ENCODE results near the gene PARD3.
"Not testable (repeated sequence)": the region's sequence is repeated elsewhere in the genome, so short reads cannot be mapped to it uniquely, and the experiment has no call there.

Gene PARD3

DNA sequence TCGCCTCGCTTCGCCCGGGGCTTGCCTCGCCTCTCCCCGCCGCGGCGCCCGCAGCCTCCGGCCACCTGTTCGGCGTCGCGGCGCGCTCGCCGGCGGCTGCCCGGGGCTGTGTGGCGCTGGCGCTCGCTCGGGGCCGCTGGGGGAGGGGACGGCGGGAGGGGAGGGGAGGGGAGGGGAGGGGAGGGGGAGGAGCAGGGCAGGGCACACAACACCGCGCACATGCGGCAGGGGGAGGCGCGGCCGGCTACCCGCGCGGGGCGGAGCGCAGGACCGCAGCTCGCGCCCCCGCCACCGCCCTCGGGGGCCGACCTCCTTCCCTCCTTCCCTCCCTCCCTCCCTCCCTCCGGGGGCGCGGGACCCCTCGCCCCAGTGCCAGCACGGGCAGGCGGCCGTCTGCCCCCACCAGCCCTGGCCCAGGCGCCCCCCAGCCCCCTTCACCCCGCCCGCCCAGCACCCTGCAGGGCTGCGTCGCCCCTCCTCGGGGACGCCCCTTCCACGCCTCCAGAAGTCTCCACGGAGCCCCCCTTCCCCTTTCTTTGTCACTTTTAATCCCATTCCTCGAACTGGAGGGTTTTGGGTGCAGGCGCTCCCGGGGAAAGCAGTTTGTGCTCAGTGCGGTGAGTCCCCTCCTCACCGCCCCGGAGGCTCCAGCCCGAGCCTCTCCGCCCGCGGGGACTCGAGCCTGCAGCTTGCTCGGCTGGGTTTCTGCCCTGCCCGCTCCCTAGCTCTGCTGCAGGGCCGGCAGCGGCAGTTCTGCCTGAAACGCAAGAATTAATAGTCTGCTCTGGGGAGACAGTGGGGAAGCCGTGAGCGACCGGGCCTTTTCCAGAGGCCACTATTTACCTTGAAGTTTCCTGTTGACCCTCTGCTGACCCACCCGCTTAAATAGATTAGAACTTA is at the start of gene PARD3:
TSS of gene PARD3 (minus strand) at position 112 of the 900 bp plus-strand sequence. CDS start 301 bp downstream, outside the sequence.
- DNase-seq: peak in 1 of 3 donors; percentile 15

DNA sequence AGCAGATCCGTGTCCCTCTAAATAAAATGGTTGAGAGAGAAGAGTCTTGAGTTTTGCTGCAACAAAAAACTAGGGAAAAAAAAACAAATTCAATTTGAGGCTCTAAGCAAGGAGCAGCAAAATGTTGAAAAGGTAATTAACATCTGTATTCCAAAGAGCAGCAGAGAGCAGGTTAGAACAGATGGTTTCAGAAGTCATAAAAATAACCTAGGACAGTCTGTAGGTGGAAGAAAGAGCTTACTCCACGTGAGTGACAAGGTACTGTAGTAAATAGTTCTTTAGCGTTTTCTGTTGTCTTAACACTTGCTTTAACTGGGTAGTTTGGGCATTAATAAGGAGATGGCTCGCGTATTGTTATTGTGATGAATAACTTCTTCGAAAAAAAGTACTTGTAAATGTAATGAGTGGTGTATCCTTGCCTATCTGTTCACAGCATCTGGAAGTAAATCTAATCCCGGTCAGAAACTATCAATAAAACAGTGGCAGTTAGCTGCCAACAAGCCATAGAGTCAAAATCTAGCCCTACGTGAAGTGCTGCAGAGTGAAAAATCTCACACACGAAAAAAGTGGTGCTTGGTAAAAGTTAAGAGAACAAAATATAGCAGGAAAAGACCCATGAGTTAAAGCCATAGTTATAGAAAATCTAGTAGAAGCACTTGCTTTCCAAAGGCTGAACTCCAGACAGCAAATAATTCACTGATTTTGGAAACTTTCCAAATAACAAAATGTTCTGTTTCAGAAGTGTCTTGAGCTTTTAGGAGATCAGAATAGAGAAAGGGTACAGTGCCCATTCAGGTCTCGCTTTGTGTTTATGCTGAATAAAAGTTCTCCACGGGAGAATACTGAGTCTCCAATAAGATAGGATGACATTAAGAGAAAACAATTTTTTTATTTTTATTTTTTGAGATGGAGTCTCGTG is 49.3 kb upstream of the PARD3 start:
- DNase-seq: no peak

DNA sequence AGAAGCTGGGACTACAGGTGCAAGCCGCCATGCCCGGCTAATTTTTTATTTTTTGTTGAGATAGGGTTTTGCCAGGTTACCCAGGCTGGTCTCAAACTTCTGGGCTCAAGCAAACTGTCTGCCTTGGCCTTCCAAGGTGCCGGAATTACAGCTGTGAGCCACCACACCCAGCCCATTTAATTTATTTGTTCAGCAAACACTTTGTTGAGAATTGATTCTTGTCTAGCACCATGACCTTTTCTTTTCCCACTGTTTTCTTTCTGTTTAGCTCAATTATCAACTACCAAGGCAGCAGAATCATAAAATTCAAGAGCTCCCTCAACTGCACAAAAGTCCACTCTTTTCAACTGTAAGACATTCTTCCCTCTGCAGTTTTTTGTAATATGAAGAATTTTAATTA is 47.8 kb upstream of the PARD3 start:
- DNase-seq: no peak

DNA sequence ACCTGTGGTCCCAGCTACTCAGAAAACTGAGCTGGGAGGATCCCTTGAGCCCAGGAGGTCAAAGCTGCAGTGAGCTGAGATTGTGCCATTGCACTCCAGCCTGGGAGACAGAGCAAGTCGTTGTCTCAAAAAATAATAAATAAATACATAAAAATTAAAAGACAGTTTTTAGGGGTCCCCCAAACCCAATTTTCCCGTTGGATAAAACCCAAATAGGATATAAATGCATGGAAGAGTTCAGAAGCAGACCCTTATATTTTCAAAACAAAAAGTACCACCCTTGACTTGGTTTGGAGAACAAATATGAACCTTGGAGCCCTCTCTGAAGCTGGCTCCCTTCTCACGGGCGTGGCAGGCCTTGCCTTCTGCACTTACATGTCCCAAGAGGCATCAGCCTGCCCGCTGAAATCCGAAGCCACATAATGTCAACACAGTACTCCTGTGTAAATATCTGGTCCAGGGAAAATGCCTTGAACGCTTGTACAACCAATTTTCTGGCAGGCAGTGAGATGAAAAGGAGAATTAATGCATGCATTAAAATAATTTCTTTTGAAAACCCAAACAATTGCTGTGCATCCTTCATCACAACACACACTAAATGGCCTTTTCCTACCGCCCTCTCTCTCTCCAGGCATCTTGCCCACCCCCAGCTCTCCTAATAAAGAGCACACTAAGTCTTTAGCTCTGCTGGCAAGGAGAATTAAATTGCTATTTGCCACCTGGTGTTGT is 46.4 kb upstream of the PARD3 start:
- DNase-seq: no peak

DNA sequence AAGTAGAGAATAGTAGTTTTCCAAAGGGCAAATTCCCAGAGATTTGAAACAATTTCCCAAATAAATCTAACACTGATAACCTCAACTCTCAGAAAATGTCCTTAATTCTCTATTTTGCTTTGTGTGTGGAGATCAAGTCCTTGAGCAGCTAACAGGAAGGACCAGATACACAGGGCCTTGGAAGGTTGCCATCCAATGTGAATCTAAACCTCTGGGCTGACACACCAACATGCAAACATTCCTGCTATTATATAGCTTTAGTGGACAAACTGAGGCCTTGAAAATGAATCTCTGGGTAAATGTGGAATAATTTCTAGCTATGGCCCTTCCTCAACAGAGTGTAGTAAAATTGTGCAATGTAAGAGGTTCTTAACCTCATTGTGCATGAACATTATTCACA is 44.1 kb upstream of the PARD3 start:
- no peak for DNase-seq

DNA sequence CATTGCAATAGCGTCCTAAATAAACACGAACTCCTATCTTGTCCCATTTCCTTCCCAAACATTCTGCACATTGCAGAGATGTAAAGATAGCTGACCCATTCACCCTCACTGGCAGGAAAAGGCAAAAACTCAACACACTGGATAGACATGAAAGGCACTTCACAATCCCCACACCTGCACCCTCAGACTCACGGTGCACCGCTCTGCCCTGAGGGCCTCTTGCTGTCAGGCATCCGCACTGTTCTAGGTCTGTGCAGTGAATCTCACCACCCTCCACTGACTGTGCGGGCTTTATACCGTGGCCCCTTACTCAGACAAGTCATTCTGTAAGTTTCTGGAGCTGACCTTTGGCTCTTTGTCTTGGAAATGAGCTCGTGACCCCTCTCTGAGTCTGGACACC is 42.9 kb upstream of the PARD3 start:
- no peak for DNase-seq

DNA sequence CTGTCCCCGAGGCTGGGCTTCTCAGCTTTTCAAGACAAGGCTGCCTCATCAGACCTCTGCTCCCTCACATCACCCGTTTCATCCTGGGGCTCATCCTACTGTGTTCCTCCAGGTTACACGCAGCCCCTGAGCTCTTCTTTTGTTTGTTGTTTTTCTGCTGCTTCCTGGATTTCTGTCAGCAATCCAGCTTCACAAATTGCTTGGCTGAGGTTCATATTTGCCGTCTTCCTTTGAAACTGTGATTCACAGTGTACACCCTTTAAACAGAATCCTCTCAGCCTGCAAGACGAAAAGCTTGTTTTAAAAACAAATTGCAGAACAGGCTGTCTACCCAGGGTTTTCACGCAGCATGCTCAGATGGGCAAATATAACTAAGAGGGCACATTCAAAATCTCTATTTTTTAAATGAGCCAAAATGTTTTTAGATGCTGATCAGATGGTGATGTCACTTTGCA is 39.1 kb upstream of the PARD3 start:
- DNase-seq: no peak

DNA sequence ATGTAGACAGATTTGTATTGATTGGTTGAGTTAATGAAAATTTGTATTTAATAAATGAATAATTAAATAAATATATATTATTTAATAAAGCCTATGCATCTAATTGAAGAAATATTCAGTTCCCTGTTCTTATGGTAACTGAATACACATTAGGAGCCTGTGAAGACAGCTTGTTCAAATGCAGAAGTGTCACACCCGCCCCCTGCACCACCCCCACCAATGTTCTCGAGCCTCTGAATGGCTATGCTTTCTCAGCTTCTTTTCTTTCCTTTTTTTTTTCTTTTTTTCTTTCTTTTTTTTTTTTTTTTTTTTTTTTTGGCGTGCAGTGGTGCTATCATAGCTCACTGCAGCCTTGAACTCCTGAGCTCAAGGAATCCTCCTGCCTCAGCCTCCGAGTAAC is 38.3 kb upstream of the PARD3 start:
- DNase-seq: peak in 1 of 3 donors; percentile 4

DNA sequence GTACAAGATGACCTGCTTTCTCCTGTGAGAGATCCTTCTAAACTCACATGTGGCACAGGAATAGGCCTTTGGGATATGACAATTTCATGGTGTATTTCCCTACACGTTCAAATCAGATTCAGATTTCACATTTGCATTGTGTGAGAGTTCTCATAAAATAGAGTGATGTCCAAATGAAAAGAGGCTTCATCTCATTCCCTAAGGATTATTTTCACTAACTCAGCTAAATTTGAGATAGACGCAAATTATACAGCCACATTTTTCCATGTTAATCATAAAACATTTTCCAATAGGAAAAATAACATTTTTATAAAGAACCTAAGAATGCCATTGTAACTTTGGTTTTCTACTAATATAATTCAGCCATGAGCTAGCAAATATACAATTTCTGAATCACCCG is 35.5 kb upstream of the PARD3 start:
- DNase-seq: no peak

DNA sequence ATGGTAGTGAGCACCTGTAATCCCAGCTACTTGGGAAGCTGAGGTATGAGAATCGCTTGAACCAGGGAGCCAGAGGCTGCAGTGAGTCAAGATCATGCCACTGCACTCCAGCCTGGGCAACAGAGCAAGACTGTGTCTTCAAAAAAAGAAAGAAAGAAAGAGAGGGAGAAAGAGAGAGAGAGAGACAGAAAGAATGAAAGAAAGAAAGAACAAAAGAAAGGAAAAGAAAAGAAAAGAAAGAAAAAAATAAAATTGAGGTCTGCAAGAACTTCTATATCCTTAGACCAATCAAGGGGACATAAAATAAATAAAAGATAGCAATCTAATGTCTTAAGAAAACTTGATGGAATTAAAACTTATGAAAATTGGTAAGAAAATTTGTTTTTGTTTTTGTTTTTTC is 34.9 kb upstream of the PARD3 start:
- no peak for DNase-seq

DNA sequence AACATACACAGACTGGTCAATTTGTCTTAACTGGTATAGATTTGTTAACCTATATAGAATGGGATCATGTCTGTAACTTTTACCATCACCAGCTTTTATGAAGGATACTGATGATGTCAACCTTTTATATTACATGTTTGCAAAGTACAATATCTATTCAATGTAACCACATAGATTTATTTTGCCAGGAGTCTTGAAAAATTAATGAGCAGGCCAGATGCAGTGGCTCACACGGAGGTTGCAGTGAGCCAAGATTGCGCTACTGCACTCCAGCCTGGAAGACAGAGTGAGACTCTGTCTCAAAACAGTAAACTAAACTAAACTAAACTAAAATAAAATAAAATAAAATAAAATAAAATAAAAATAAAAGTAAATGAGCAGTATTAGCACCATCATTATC is 30.0 kb upstream of the PARD3 start:
- no peak for DNase-seq

DNA sequence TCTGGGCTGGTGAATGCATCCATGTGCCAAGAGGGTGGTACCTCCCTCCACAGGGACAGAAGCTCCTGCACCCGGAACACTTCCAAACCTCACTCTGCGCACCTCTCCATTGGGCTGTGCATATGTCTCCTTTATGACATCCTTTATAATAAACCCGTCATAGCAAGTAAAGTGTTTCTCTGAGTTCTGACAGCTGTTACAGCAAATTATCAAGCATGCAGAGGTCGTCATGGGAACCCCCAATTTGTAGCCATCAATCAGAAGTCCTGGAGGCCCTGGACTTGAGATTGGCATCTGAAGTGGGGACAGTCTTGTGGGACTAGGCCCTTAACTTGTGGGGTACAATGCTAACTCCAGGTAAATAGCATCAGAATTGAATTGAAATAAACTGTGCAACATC is 29.4 kb upstream of the PARD3 start:
- DNase-seq: no peak

DNA sequence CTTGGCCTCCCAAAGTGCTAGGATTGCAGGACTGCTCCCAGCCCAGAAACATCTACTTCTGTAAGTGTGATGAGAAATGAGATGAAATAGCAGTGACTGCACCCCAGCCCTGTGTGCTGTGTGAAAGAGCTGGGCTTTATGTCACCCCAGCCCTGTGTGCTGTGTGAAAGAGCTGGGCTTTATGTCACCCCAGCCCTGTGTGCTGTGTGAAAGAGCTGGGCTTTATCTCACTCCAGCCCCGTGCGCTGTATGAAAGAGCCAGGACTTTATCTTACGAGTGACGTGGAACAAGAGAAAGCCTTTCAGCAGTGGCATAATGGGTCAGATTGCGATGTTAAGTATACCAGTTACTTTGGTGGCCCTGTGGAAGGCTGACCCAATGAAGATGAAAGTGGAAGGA is 28.4 kb upstream of the PARD3 start:
- not testable (repeated sequence) for DNase-seq

DNA sequence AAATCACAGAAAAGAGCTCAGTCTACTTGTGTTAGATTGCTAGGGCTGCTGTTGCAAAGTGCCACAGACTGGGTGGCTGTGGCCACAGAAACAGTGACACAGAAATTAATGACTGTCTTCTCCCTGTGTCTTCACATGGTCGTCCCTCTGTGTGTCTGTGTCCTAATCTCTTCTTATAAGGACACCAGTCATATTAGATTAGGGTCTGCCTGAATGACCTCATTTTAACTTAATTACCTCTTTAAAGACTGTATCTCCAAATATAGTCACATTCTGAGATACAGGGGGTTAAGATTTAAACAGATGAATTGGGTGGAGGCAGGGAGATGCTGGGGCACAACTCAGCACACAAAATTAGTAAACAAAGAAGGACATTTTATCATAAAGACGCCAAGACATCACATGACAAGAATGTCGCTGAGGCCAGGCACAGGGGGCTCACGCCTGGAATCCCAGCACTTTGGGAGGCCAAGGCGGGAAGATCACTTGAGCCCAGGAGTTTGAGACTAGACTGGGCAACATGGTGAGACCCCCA is 23.3 kb upstream of the PARD3 start:
- no peak for DNase-seq

DNA sequence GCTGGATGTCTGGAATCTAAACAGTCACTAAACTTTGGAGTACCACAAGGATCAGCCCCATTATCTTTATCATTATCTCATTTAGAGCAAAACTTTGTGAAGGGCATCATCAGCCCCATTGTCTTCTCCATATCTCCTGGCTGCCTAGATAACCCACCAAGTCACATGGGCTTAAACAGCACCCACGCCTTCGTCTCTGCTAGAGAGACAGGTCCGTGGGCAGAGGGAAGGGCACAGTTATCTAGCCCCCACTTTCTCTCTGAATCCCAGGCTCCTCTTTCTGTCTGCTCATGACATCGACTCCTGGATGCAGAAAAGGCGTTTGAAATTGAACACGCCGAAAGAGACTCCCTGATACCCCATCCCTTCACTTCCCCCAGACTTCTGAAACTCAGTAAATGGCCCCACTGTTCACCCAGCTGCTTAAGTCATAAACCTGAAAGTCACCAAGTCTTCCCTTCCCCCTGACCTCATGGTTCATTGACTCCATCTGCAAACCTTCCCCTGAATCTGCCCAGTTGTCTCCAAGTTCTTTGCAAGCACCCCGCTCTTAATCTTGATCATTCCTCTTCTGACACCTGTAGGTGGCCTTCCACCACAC is 20.9 kb upstream of the PARD3 start:
- no peak for DNase-seq

DNA sequence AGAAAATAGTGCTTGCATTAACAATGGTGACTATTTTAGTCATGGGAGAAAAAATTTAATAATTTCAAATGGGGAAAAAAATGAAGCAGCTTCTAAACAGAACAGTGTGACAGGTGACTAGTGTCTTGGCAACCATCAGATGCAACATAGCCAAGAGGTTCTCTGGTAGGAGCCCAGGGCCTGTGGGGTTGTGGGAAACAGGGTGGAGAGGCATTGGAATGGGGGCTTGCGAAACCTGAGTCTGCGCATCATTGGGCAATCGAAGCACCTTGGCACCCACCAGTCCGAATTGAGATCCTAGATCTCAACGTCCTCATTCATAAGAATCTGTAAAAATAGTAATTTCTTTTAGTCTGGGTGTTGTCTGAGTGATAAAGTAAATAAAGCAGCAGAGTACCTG is 19.2 kb upstream of the PARD3 start:
- DNase-seq: no peak

DNA sequence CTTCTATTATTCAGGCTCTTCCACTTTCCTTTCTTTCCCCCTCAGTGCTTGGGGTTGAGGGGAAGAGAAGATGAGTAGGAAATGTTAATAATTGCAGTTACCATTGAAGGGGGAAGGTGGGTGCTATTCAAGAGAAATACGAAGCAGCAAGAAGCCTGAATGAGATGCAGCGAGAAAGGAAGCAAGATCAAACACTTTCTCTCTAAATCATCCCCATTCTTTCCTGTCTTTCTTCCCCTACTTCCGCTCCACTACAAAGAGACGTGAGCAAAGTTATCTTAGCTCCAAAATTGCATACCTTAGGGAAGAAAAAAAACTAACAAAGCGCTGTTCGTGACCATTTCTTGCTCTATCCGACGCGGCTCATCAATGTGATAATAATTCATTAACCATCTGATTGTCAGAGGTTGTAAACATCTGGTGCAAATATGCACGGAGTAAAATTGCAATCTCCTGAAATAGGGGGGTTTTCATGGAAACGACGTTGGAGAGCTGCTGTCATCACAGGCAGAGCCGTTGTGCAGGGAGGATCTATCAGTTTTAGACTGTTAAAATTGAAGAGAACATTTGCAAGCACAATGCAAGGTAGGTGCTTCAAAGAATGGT is 15.2 kb upstream of the PARD3 start:
- DNase-seq: no peak

DNA sequence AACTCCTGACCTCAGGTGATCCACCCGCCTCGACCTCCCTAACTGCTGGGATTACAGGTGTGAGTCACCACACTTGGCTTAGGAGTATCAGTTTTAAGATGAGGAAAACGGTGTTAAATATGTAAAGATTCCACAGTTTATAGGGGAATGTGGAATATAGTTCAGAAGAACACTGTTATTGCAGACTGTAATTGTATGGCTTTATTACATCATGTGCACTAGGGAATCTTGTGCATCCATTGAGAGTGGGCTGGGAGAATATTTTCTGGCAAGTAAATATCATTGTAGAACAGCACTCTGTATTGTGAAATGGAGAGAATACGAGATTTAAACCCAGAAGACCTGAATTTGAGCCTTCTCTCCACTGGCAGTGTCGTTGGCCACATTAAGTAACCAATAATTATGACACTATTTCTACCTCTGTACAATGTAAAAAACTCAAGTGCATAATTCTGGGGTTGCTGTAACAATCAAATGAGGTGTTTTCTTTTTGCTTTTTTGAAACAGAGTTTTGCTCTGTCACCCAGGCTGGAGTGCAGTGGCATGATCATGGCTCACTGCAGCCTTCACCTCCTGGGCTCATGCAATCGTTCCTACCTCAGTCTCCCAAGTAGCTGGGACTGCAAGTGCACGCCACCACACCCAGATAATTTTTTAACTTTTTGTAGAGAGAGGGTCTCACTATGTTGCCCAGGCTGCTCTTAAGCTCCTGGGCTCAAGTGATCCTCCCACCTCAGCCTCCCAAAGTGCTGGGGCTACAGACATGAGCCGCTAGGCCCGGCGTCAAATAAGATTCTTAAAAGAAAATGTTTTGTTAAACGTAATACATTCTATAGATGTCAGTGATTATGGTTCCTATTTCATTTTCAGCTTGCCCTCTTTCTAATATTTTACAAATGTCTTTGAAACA is 12.0 kb upstream of the PARD3 start:
- DNase-seq: no peak

DNA sequence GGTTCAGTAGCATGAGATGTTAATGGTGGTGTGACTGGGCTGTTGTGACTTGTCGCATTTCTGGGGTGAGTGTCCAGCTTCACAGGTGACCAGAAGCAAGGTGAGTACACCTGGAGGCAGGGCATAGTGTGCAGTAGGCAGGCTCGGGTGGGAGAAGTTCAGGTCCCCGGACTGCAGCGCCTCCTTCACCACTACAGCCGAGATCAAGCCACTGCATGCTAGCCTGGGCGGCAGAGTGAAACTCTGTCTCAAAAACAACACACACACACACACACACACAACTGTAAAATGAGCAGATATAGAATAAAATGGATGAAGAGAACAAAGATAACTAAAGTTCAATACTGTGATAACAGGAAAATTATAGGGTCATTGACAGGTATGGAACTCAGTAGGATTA is 11.1 kb upstream of the PARD3 start:
- no peak for DNase-seq

DNA sequence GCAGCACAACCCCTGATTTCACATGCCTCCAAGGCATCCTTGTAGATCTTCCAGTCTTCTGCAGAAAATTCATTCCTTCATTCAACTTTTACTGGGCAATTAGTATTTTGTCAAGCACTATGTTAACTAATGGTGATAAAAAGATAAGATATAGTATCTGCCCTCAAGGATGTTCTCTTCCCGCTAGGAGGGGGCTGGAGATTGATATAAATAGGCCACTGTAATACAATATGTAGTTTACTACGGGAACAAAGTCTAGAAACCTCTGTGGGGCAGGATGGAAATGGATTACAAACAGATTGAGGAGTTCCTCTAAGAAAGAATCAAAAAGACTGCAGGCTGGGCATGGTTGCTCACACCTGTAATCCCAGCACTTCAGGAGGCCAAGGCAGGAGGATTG is 10.3 kb upstream of the PARD3 start:
- DNase-seq: no peak

DNA sequence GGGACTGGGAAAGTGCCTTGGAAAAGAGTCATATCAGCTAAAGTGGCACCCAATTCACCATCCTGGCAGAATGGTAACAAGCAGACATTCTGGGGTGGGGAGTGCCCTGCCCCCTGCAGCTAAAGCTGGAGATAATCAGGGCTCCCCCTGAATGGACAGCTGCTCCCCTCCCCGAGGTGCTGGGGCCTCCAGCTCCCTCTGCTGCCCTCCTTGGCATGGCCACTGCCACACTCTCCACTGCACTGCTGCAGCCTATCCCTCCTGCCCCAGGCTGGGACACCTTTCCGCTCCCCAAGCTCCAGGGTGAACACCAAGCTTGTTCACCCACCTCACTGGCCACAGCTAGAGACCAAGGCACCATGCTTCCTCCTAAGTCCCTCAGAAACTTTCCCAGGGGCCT is 9.8 kb upstream of the PARD3 start:
- DNase-seq: no peak

All from suppressor macrophage treated with lipopolysaccharide for 1 hour (primary cell).